PC-3 (cell line): ENCODE measurements around the gene CCDC83.

Source experiments
- CTCF ChIP-seq: fragments of 300-600 bp; sonication (generic); conservative IDR thresholded peaks from 2 replicates; pipeline ENCODE4 v1.5.1; 2017; ENCODE audit warnings: antibody characterized with exemption, low read depth, mild to moderate bottlenecking, low read length
- EZH2 ChIP-seq: fragments of 300-600 bp; sonication (generic); IDR thresholded peaks from one replicate; pipeline ENCODE4 v1.6.1; 2017; ENCODE audit warnings: antibody characterized with exemption, mild to moderate bottlenecking, low read length; ENCODE audit not compliant: unreplicated experiment
- EZH2phosphoT487 ChIP-seq: fragments of 300-600 bp; sonication (generic); IDR thresholded peaks from 2 replicates; pipeline ENCODE4 v1.6.1; 2018; ENCODE audit warnings: mild to moderate bottlenecking, antibody characterized with exemption, low read length, borderline replicate concordance

DNA sequence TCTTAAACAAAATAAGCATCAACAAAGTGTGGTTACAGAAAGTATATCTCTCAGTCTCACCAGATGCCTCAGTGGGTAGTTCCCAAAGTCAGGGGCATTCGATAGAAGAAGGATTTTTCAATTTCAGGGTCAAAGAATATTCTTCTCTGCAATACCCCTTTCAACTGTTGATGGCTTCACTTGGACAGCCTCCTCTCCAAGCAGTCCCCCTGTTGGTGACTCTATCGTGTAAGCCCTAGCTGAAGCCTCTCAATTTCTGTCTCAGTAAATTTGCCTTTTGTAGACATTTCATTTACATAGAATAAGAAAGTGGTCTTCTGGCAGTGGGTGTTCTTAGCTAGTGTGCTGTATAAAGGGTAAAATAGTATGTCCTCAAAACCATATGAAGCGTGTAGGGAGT is 11.3 kb upstream of the CCDC83 start:
- TF ChIP-seq CTCF (peak; percentile 28; the same call in 1 of the 2 replicates), EZH2phosphoT487 (no peak), EZH2 (no peak)
